Nephron (organoid): ENCODE data around the gene PTPRT.

Experiments used
- H3K27ac Mint-ChIP-seq, 3 experiments: 2 replicates each; pipeline ENCODE4 v1.8.0; 2020; ENCODE audit warnings: mixed read lengths in 3 of 3, mild to moderate bottlenecking in 2 of 3, moderate library complexity in 1 of 3
- H3K27me3 Mint-ChIP-seq: 2 replicates; pipeline ENCODE4 v1.8.0; 2021; ENCODE audit warnings: low read depth, mild to moderate bottlenecking, moderate library complexity, mixed read lengths
- H3K36me3 Mint-ChIP-seq: 2 replicates; pipeline ENCODE4 v1.8.0; 2020; ENCODE audit warnings: low read depth, mixed read lengths
- H3K4me1 Mint-ChIP-seq: 2 replicates; pipeline ENCODE4 v1.8.0; 2020; ENCODE audit warnings: mixed read lengths
- H3K4me3 Mint-ChIP-seq, 3 experiments: 2 replicates each; pipeline ENCODE4 v1.8.0; 2020; ENCODE audit warnings: mild to moderate bottlenecking in 3 of 3, mixed read lengths in 3 of 3, moderate library complexity in 2 of 3
- H3K9me3 Mint-ChIP-seq: 2 replicates; pipeline ENCODE4 v1.8.0; 2020; ENCODE audit warnings: mixed read lengths
- TF ChIP-seq, protein P1 (sequence below), 3 experiments: fragments of 200-600 bp; sonication (generic); IDR thresholded peaks; one replicate each; pipeline ENCODE4 v1.5.0; 2021; ENCODE audit warnings: antibody characterized with exemption in 3 of 3; ENCODE audit not compliant: unreplicated experiment in 3 of 3

Gene PTPRT

GRCh38 chr20:42352096-42352495 is 837.6 kb downstream of the PTPRT start:
- Mint-ChIP-seq H3K36me3 (no peaks in the 10 kb centered on the region), H3K4me1 (no peaks in the 10 kb centered on the region), H3K27me3 (peaks cover 9% of the 10 kb centered on the region), H3K4me3 (no peak overlapping the region), H3K9me3 (no peaks in the 10 kb centered on the region), H3K27ac (no peak overlapping the region)
- TF ChIP-seq, protein P1, sequence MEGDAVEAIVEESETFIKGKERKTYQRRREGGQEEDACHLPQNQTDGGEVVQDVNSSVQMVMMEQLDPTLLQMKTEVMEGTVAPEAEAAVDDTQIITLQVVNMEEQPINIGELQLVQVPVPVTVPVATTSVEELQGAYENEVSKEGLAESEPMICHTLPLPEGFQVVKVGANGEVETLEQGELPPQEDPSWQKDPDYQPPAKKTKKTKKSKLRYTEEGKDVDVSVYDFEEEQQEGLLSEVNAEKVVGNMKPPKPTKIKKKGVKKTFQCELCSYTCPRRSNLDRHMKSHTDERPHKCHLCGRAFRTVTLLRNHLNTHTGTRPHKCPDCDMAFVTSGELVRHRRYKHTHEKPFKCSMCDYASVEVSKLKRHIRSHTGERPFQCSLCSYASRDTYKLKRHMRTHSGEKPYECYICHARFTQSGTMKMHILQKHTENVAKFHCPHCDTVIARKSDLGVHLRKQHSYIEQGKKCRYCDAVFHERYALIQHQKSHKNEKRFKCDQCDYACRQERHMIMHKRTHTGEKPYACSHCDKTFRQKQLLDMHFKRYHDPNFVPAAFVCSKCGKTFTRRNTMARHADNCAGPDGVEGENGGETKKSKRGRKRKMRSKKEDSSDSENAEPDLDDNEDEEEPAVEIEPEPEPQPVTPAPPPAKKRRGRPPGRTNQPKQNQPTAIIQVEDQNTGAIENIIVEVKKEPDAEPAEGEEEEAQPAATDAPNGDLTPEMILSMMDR (IDR thresholded peaks at IDR 0.05; ENCODE audit: unreplicated experiment in 3 of 3), result no peak

GRCh38 chr20:42350521-42350920 is 839.2 kb downstream of the PTPRT start:
- TF ChIP-seq, protein P1 (IDR thresholded peaks at IDR 0.05; ENCODE audit: unreplicated experiment in 3 of 3), result no peak
- no peaks in the 10 kb centered on the region for H3K36me3 Mint-ChIP-seq
- H3K27me3 Mint-ChIP-seq, result peaks cover 5% of the 10 kb centered on the region
- H3K4me3 Mint-ChIP-seq, result no peak overlapping the region
- H3K27ac Mint-ChIP-seq, result no peak overlapping the region
- no peaks in the 10 kb centered on the region for H3K9me3 Mint-ChIP-seq
- H3K4me1 Mint-ChIP-seq, result peaks cover 9% of the 10 kb centered on the region

- TF ChIP-seq, protein P1 (IDR thresholded peaks at IDR 0.05; ENCODE audit: unreplicated experiment in 3 of 3), result no peak
- no peak overlapping the region for H3K4me3 Mint-ChIP-seq
- H3K27me3 Mint-ChIP-seq, result peaks cover 5% of the 10 kb centered on the region
- no peaks in the 10 kb centered on the region for H3K36me3 Mint-ChIP-seq
- no peaks in the 10 kb centered on the region for H3K9me3 Mint-ChIP-seq
- peaks cover 21% of the 10 kb centered on the region for H3K4me1 Mint-ChIP-seq
- H3K27ac Mint-ChIP-seq, result no peak overlapping the region
Measured at GRCh38 chr20:42346189-42347170, 843.2 kb downstream of the PTPRT start.

GRCh38 chr20:42341654-42342053 is 848.1 kb downstream of the PTPRT start:
- Mint-ChIP-seq H3K27me3 (no peaks in the 10 kb centered on the region), H3K36me3 (no peaks in the 10 kb centered on the region), H3K27ac (no peak overlapping the region), H3K9me3 (no peaks in the 10 kb centered on the region), H3K4me1 (peaks cover 50% of the 10 kb centered on the region), H3K4me3 (no peak overlapping the region)
- TF ChIP-seq, protein P1 (IDR thresholded peaks at IDR 0.05; ENCODE audit: unreplicated experiment in 3 of 3), result no peak

GRCh38 chr20:42340368-42340767 is 849.3 kb downstream of the PTPRT start:
- H3K27ac Mint-ChIP-seq, result peak overlapping the region in 1 of 3 experiments; percentile 68

More at GRCh38 chr20:42340368-42340767, 849.3 kb downstream of the PTPRT start:
- peaks cover 43% of the 10 kb centered on the region for H3K4me1 Mint-ChIP-seq
- H3K4me3 Mint-ChIP-seq, result no peak overlapping the region
- H3K27me3 Mint-ChIP-seq, result no peaks in the 10 kb centered on the region
- H3K9me3 Mint-ChIP-seq, result no peaks in the 10 kb centered on the region
- TF ChIP-seq, protein P1 (IDR thresholded peaks at IDR 0.05; ENCODE audit: unreplicated experiment in 3 of 3), result no peak
- H3K36me3 Mint-ChIP-seq, result no peaks in the 10 kb centered on the region
